HG02870 (cell line): Measurements from ENCODE around the gene LRRC25.
A peak's percentile ranks its signal among the peaks of the same experiment; 100 is the strongest.

ENCODE experiments used
- ATAC-seq: cut with Tn5 transposase; IDR thresholded peaks from one replicate; pipeline ENCODE4 v1.9.1; 2021; ENCODE audit warnings: mild to moderate bottlenecking, moderate library complexity; ENCODE audit not compliant: unreplicated experiment

Gene LRRC25

GRCh38 chr19:18435842-18436670, 38.6 kb upstream of the LRRC25 start:
- no peak for ATAC-seq

GRCh38 chr19:18435178-18435841, 37.9 kb upstream of the LRRC25 start:
- no peak for ATAC-seq

- ATAC-seq: no peak
Measured at GRCh38 chr19:18434411-18435175, 37.2 kb upstream of the LRRC25 start.

GRCh38 chr19:18433735-18434398, 36.4 kb upstream of the LRRC25 start:
- ATAC-seq: no peak

GRCh38 chr19:18433015-18433691, 35.7 kb upstream of the LRRC25 start:
- no peak for ATAC-seq

GRCh38 chr19:18432275-18433014, 35.0 kb upstream of the LRRC25 start:
- ATAC-seq: no peak

GRCh38 chr19:18431351-18432197, 34.2 kb upstream of the LRRC25 start:
- ATAC-seq: no peak

- no peak for ATAC-seq
Measured at GRCh38 chr19:18430417-18431144, 33.2 kb upstream of the LRRC25 start.

GRCh38 chr19:18429717-18430416, 32.4 kb upstream of the LRRC25 start:
- ATAC-seq: no peak

- peak; percentile 56 for ATAC-seq
Measured at GRCh38 chr19:18428787-18429674, 31.6 kb upstream of the LRRC25 start.

- ATAC-seq: peak; percentile 8
Measured at GRCh38 chr19:18428173-18428786, 30.9 kb upstream of the LRRC25 start.

GRCh38 chr19:18427743-18428113, 30.3 kb upstream of the LRRC25 start:
- ATAC-seq: no peak

- ATAC-seq: no peak
Measured at GRCh38 chr19:18427080-18427742, 29.8 kb upstream of the LRRC25 start.

- ATAC-seq: no peak
Measured at GRCh38 chr19:18426416-18426767, 29.0 kb upstream of the LRRC25 start.

GRCh38 chr19:18425515-18426415, 28.3 kb upstream of the LRRC25 start:
- no peak for ATAC-seq
